HL-60 (cell line): ENCODE data around the gene ATP5F1C.

Experiments used
- CTCF ChIP-seq: IDR thresholded peaks from one replicate; pipeline ENCODE4 v1.5.1; 2011; ENCODE audit warnings: low read length, control low read depth, inconsistent platforms; ENCODE audit not compliant: insufficient read depth
- POLR2AphosphoS5 ChIP-seq: IDR thresholded peaks from 2 replicates; pipeline ENCODE4 v1.6.1; 2012; ENCODE audit warnings: low read depth
- REST ChIP-seq: IDR thresholded peaks from 2 replicates; pipeline ENCODE4 v1.6.1; 2012; ENCODE audit warnings: low read depth; ENCODE audit not compliant: insufficient replicate concordance
- SPI1 ChIP-seq: IDR thresholded peaks from 2 replicates; pipeline ENCODE4 v1.6.1; 2012; ENCODE audit warnings: low read depth, mild to moderate bottlenecking, borderline replicate concordance

- TF ChIP-seq REST (no peak), CTCF (no peak), POLR2AphosphoS5 (no peak), SPI1 (no peak)
Measured at GRCh38 chr10:7752251-7752650, 35.7 kb upstream of the ATP5F1C start.
